Measurements from ENCODE around the gene CELF2. TPM values are rescaled to one million over a fixed set of nuclear protein-coding genes. Genes with fewer than 3 reads are reported as not detected.

Gene CELF2
- total and polyA plus RNA-seq, 12 donors: 13.0 to 90.9 (median 80.9) TPM

GRCh38 chr10:11262494-11263345, 245.0 kb downstream of the CELF2 start:
- no peaks in the 10 kb centered on the region for H3K9me3 ChIP-seq
- peak overlapping the region in 9 of 10 donors; percentile 34 to 78 (median 73) for H3K27ac ChIP-seq
- H3K4me1 ChIP-seq: peaks cover 3 to 79% (median 62%) of the 10 kb centered on the region in 9 donors
- H3K27me3 ChIP-seq: no peaks in the 10 kb centered on the region
- DNase-seq (no peak), ATAC-seq (peak in 6 of 8 donors; percentile 18 to 78 (median 64))
- no peak overlapping the region for H3K4me3 ChIP-seq
- H3K36me3 ChIP-seq: peaks cover 0 to 94% (median 9%) of the 10 kb centered on the region in 9 donors
- 51 to 70% methylated on average over 5 of the region's 5 CpGs for WGBS, 2 donors
- intact Hi-C loops (cut with DNase I): loop anchor here in 5 of 10 donors (5.0 to 10.0 kb wide), 9 partner anchors 65 to 438 kb away; partner anchors contain the start of gene CELF2 (in 1 of the 5)
- no peak for TF ChIP-seq CTCF (IDR thresholded peaks at IDR 0.05)

GRCh38 chr10:11263767-11264166, 246.1 kb downstream of the CELF2 start:
- Histone ChIP-seq H3K36me3 (peaks cover 0 to 94% (median 8%) of the 10 kb centered on the region in 9 donors), H3K27ac (peak overlapping the region in 6 of 10 donors; percentile 2 to 78 (median 74)), H3K27me3 (no peaks in the 10 kb centered on the region), H3K9me3 (no peaks in the 10 kb centered on the region), H3K4me3 (no peak overlapping the region), H3K4me1 (peaks cover 3 to 74% (median 56%) of the 10 kb centered on the region in 9 donors)
- ATAC-seq (no peak), DNase-seq (no peak)
- TF ChIP-seq CTCF (IDR thresholded peaks at IDR 0.05): no peak
- 67 to 73% methylated on average over 3 of the region's 3 CpGs for WGBS, 2 donors
- intact Hi-C loops (cut with DNase I): loop anchor here in 5 of 10 donors (5.0 to 10.0 kb wide), 9 partner anchors 66 to 439 kb away; partner anchors contain the start of gene CELF2 (in 1 of the 5)

GRCh38 chr10:11264296-11265048, 246.8 kb downstream of the CELF2 start:
- H3K36me3 ChIP-seq: peaks cover 0 to 93% (median 1%) of the 10 kb centered on the region in 9 donors
- H3K27me3 ChIP-seq: no peaks in the 10 kb centered on the region
- no peak for ATAC-seq
- no peak overlapping the region for H3K4me3 ChIP-seq
- no peak for TF ChIP-seq CTCF (IDR thresholded peaks at IDR 0.05)
- H3K4me1 ChIP-seq: peaks cover 3 to 75% (median 56%) of the 10 kb centered on the region in 9 donors
- peak overlapping the region in 4 of 10 donors; percentile 2 to 76 (median 74) for H3K27ac ChIP-seq
- H3K9me3 ChIP-seq: no peaks in the 10 kb centered on the region
- intact Hi-C loops (cut with DNase I): loop anchor here in 5 of 10 donors (5.0 to 10.0 kb wide), 11 partner anchors 67 to 440 kb away; partner anchors contain the start of gene CELF2 (in 1 of the 5)
- DNase-seq: no peak
- 77 to 81% methylated on average over 6 of the region's 6 CpGs for WGBS, 2 donors

- no peak for DNase-seq
- Histone ChIP-seq H3K27me3 (no peaks in the 10 kb centered on the region), H3K9me3 (no peaks in the 10 kb centered on the region), H3K36me3 (peaks cover 0 to 93% (median 0%) of the 10 kb centered on the region in 9 donors), H3K4me1 (peaks cover 3 to 75% (median 58%) of the 10 kb centered on the region in 9 donors), H3K4me3 (no peak overlapping the region), H3K27ac (peak overlapping the region in 3 of 10 donors; percentile 9 to 21 (median 18))
- no peak for TF ChIP-seq CTCF (IDR thresholded peaks at IDR 0.05)
- 44 to 52% methylated on average over 3 of the region's 3 CpGs for WGBS, 2 donors
- intact Hi-C loops (cut with DNase I): loop anchor here in 4 of 10 donors (5.0 to 10.0 kb wide), 7 partner anchors 98 to 441 kb away; no protein-coding TSS in a partner anchor
- ATAC-seq: no peak
Measured at GRCh38 chr10:11265484-11265883, 247.8 kb downstream of the CELF2 start.
